H9 (cell line): ENCODE measurements around the gene ADIG. TPM values are rescaled to one million over a fixed set of nuclear protein-coding genes. Genes with fewer than 3 reads are reported as not detected.

Experiments used
- DNase-seq: peaks from one replicate; pipeline ENCODE4 v3.0.0-alpha.2; 2017
- H2AFZ ChIP-seq: one replicate; pipeline ENCODE4 v1.6.1; 2013; ENCODE audit warnings: mild to moderate bottlenecking, low read length, control low read depth, moderate library complexity
- H2AK5ac ChIP-seq: 2 replicates; pipeline ENCODE4 v1.6.1; 2013; ENCODE audit warnings: low read length, control low read depth, mixed read lengths; ENCODE audit not compliant: insufficient read length
- H2BK120ac ChIP-seq: one replicate; pipeline ENCODE4 v1.6.1; 2013; ENCODE audit warnings: low read depth, mild to moderate bottlenecking, low read length, control low read depth, inconsistent platforms; ENCODE audit not compliant: poor library complexity, severe bottlenecking
- H2BK12ac ChIP-seq: 2 replicates; pipeline ENCODE4 v1.6.1; 2013; ENCODE audit warnings: low read length, control low read depth, mixed read lengths, low read depth; ENCODE audit not compliant: insufficient read length
- H2BK15ac ChIP-seq: 2 replicates; pipeline ENCODE4 v1.6.1; 2013; ENCODE audit warnings: low read depth, low read length, control low read depth
- H2BK20ac ChIP-seq: one replicate; pipeline ENCODE4 v1.6.1; 2013; ENCODE audit warnings: low read depth, mild to moderate bottlenecking, low read length, control low read depth, inconsistent platforms; ENCODE audit not compliant: poor library complexity, severe bottlenecking
- H2BK5ac ChIP-seq: 2 replicates; pipeline ENCODE4 v1.6.1; 2013; ENCODE audit warnings: low read length, control low read depth, mixed read lengths; ENCODE audit not compliant: insufficient read length
- H3K14ac ChIP-seq: 2 replicates; pipeline ENCODE4 v1.6.1; 2013; ENCODE audit warnings: low read length, control low read depth; ENCODE audit not compliant: insufficient read depth
- H3K18ac ChIP-seq: 2 replicates; pipeline ENCODE4 v1.6.1; 2013; ENCODE audit warnings: low read depth, mild to moderate bottlenecking, mixed read lengths, low read length, control low read depth; ENCODE audit not compliant: insufficient read length
- H3K23ac ChIP-seq: 2 replicates; pipeline ENCODE4 v1.6.1; 2013; ENCODE audit warnings: low read length, control low read depth, mixed read lengths, low read depth; ENCODE audit not compliant: insufficient read length
- H3K23me2 ChIP-seq: 2 replicates; pipeline ENCODE4 v1.6.1; 2013; ENCODE audit warnings: low read depth, mild to moderate bottlenecking, mixed read lengths, low read length, control low read depth; ENCODE audit not compliant: insufficient read length, poor library complexity, severe bottlenecking
- H3K27ac ChIP-seq: 2 replicates; pipeline ENCODE4 v1.5.1; 2013; ENCODE audit warnings: low read length, control low read depth, mixed read lengths, low read depth; ENCODE audit not compliant: insufficient read length
- H3K27me3 ChIP-seq: 2 replicates; pipeline ENCODE4 v1.6.1; 2013; ENCODE audit warnings: low read length, control low read depth, inconsistent platforms; ENCODE audit not compliant: insufficient read depth
- H3K4ac ChIP-seq: 2 replicates; pipeline ENCODE4 v1.6.1; 2013; ENCODE audit warnings: low read depth, mild to moderate bottlenecking, control low read depth, inconsistent platforms, low read length, moderate library complexity
- H3K4me1 ChIP-seq: 2 replicates; pipeline ENCODE4 v1.6.1; 2013; ENCODE audit warnings: low read length, control low read depth, inconsistent platforms; ENCODE audit not compliant: insufficient read depth
- H3K4me2 ChIP-seq: 2 replicates; pipeline ENCODE4 v1.6.1; 2013; ENCODE audit warnings: low read length, control low read depth, mixed read lengths; ENCODE audit not compliant: insufficient read length, insufficient read depth
- H3K56ac ChIP-seq: 2 replicates; pipeline ENCODE4 v1.6.1; 2013; ENCODE audit warnings: low read depth, mild to moderate bottlenecking, mixed read lengths, low read length, control low read depth; ENCODE audit not compliant: insufficient read length
- H3K79me1 ChIP-seq: 2 replicates; pipeline ENCODE4 v1.6.1; 2013; ENCODE audit warnings: low read depth, mild to moderate bottlenecking, moderate library complexity, low read length, control low read depth, inconsistent platforms; ENCODE audit not compliant: insufficient read depth, poor library complexity, severe bottlenecking
- H3K79me2 ChIP-seq: 2 replicates; pipeline ENCODE4 v1.6.1; 2013; ENCODE audit warnings: low read length, control low read depth, inconsistent platforms; ENCODE audit not compliant: insufficient read depth
- H3K9ac ChIP-seq: 2 replicates; pipeline ENCODE4 v1.6.1; 2013; ENCODE audit warnings: low read length, control low read depth, mixed read lengths; ENCODE audit not compliant: insufficient read length; ENCODE audit errors: extremely low read depth
- H3K9me3 ChIP-seq: one replicate; pipeline ENCODE4 v1.6.1; 2013; ENCODE audit warnings: low read depth, low read length, inconsistent platforms; ENCODE audit not compliant: control insufficient read depth
- H3T11ph ChIP-seq: one replicate; pipeline ENCODE4 v1.6.1; 2013; ENCODE audit warnings: mild to moderate bottlenecking, low read length, control low read depth, inconsistent platforms
- H4K20me1 ChIP-seq: one replicate; pipeline ENCODE4 v1.6.1; 2013; ENCODE audit not compliant: control insufficient read depth, insufficient read length, insufficient read depth
- H4K5ac ChIP-seq: 2 replicates; pipeline ENCODE4 v1.6.1; 2013; ENCODE audit warnings: low read depth, mild to moderate bottlenecking, mixed read lengths, low read length, control low read depth; ENCODE audit not compliant: insufficient read length
- H4K8ac ChIP-seq: replicated peaks from 2 replicates; pipeline ENCODE4 v1.6.1; 2013; ENCODE audit warnings: low read length, control low read depth, mixed read lengths, low read depth; ENCODE audit not compliant: insufficient read length
- H4K91ac ChIP-seq: 2 replicates; pipeline ENCODE4 v1.6.1; 2013; ENCODE audit warnings: low read depth, mild to moderate bottlenecking, moderate library complexity, mixed read lengths, low read length, control low read depth; ENCODE audit not compliant: insufficient read length
- H3K27ac Mint-ChIP-seq, 3 experiments: 2 replicates in 2 of 3; 3 replicates in 1 of 3; pipeline ENCODE4 v1.8.0; 2020 to 2021; ENCODE audit warnings: mixed read lengths in 3 of 3, mild to moderate bottlenecking in 1 of 3, moderate library complexity in 1 of 3
- H3K27me3 Mint-ChIP-seq: 2 replicates; pipeline ENCODE4 v1.8.0; 2021; ENCODE audit warnings: low read depth, mild to moderate bottlenecking, moderate library complexity, mixed read lengths
- H3K36me3 Mint-ChIP-seq, 3 experiments: 2 replicates in 2 of 3; 3 replicates in 1 of 3; pipeline ENCODE4 v1.8.0; 2020 to 2021; ENCODE audit warnings: low read depth in 3 of 3, mixed read lengths in 3 of 3; ENCODE audit not compliant: insufficient read depth in 1 of 3
- H3K4me1 Mint-ChIP-seq, 2 experiments: 2 replicates each; pipeline ENCODE4 v1.8.0; 2020; ENCODE audit warnings: mixed read lengths in 2 of 2
- H3K4me3 Mint-ChIP-seq, 2 experiments: 2 replicates in 1 of 2; 3 replicates in 1 of 2; pipeline ENCODE4 v1.8.0; 2020 to 2021; ENCODE audit warnings: mild to moderate bottlenecking in 2 of 2, mixed read lengths in 2 of 2, moderate library complexity in 1 of 2
- H3K9me3 Mint-ChIP-seq, 2 experiments: 2 replicates in 1 of 2; 3 replicates in 1 of 2; pipeline ENCODE4 v1.8.0; 2020; ENCODE audit warnings: mild to moderate bottlenecking in 2 of 2, mixed read lengths in 2 of 2, moderate library complexity in 1 of 2
- CTCF ChIP-seq: fragments of 200-600 bp; sonication (generic); conservative IDR thresholded peaks from 3 replicates; pipeline ENCODE4 v1.8.0; 2021; ENCODE audit warnings: antibody characterized with exemption, mild to moderate bottlenecking
- WGBS: extraction: QIAGEN DNeasy Blood & Tissue Kit; methylation state at CpG from one replicate; pipeline ENCODE4 v1.1.7; 2013; ENCODE audit warnings: missing lambda C conversion rate, low lambda C conversion rate, mixed read lengths; ENCODE audit not compliant: insufficient read length; ENCODE audit errors: extremely low coverage; 5-methylcytosine and 5-hydroxymethylcytosine counted together
- total RNA-seq: library from RNA; stranded (reverse); gene quantifications from 2 replicates; pipeline ENCODE4 v1.2.1, GENCODE V29; 2021

ADIG gene
- total RNA-seq, 1 experiment from 2014 or later = not detected

GRCh38 chr20:38623061-38623460 is 42.1 kb downstream of the ADIG start:
- WGBS = no CpG with 5 or more reads among the region's 4 CpGs
- H2AK5ac ChIP-seq = no peak overlapping the region
- no peak overlapping the region for H3K23ac ChIP-seq
- H3T11ph ChIP-seq = no peak overlapping the region
- no peak overlapping the region for H3K4ac ChIP-seq
- no peak overlapping the region for H2AFZ ChIP-seq
- H3K14ac ChIP-seq = no peak overlapping the region; the same call in 1 of the 2 replicates
- H2BK12ac ChIP-seq = no peak overlapping the region
- H3K79me1 ChIP-seq = no peaks in the 10 kb centered on the region
- H2BK5ac ChIP-seq = no peak overlapping the region
- Mint-ChIP-seq H3K36me3 (no peaks in the 10 kb centered on the region; a peak in 3 of 7 replicates), H3K27me3 (peaks cover 2% of the 10 kb centered on the region), H3K27ac (no peak overlapping the region), H3K4me3 (no peak overlapping the region), H3K9me3 (no peaks in the 10 kb centered on the region), H3K4me1 (peaks cover 8 to 9% of the 10 kb centered on the region in 2 experiments)
- no peak overlapping the region for H4K5ac ChIP-seq
- H3K27me3 ChIP-seq = no peaks in the 10 kb centered on the region
- no peaks in the 10 kb centered on the region for H3K4me1 ChIP-seq
- TF ChIP-seq CTCF = no peak
- no peak overlapping the region for H4K8ac ChIP-seq
- H3K23me2 ChIP-seq = no peaks in the 10 kb centered on the region
- no peaks in the 10 kb centered on the region for H4K20me1 ChIP-seq
- H3K9ac ChIP-seq = no peak overlapping the region
- H4K91ac ChIP-seq = no peak overlapping the region
- no peak overlapping the region for H3K27ac ChIP-seq
- H3K9me3 ChIP-seq = no peaks in the 10 kb centered on the region
- H3K4me2 ChIP-seq = no peak overlapping the region
- H2BK15ac ChIP-seq = no peak overlapping the region
- no peak overlapping the region for H3K56ac ChIP-seq
- H3K18ac ChIP-seq = no peak overlapping the region
- H2BK20ac ChIP-seq = no peak overlapping the region
- H3K79me2 ChIP-seq = no peaks in the 10 kb centered on the region
- no peak overlapping the region for H2BK120ac ChIP-seq
- DNase-seq = no peak
